H1 (cell line): ENCODE measurements around the gene CD247. TPM values are rescaled to one million over a fixed set of nuclear protein-coding genes. Genes with fewer than 3 reads are reported as not detected.

Source experiments
- CTBP2 ChIP-seq: IDR thresholded peaks from 2 replicates; pipeline ENCODE4 v1.7.0; 2011; ENCODE audit warnings: borderline replicate concordance, mild to moderate bottlenecking, moderate library complexity, mixed read lengths, low read length; ENCODE audit not compliant: insufficient read depth, insufficient read length
- polyA plus RNA-seq, 7 experiments: library from polyadenylated mRNA; depleted of rRNA in 3 of 7; stranded (reverse) in 5 of 7; unstranded in 2 of 7; fragments of >200 nt in 5 of 7; fragments of 200-250 nt in 2 of 7; gene quantifications; 1 replicate in 5 of 7; 2 replicates in 1 of 7; 4 replicates in 1 of 7; pipeline versions ENCODE4 v1.2.1 to v1.2.3, GENCODE V29; 2011 to 2013; ENCODE audit warnings: missing spikeins in 2 of 7, mixed read lengths in 2 of 7
- total RNA-seq: library from RNA; stranded (reverse); fragmentation: NEBNext Ultra II Directional; extraction: Animal tissue kit (Norgen Biotek cat#: 25700); gene quantifications from 2 replicates; pipeline ENCODE4 v1.2.1, GENCODE V29; 2021

The CD247 gene
- total and polyA plus RNA-seq, 2 of the 8 experiments (the other 6 are each of a cell fraction or from before 2014, with no cell fraction given) = 2.0 to 2.2 TPM

DNA sequence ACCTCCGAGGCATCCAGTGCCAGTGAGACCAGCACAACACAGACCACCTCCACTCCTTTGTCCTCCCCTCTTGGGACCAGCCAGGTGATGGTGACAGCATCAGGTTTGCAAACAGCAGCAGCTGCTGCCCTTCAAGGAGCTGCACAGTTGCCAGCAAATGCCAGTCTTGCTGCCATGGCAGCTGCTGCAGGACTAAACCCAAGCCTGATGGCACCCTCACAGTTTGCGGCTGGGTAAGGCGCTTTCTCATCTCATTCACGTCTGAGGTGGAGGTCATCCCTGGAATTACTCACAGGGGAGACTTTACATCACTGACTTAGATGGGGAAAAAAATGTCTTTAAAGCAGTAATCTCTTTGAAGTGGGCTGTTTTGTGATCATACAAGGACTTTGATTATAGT, 106.3 kb downstream of the CD247 start (continued):
- no peak for TF ChIP-seq CTBP2
